Keratinocyte (primary cell): ENCODE data around the gene ALK. TPM values are rescaled to one million over a fixed set of nuclear protein-coding genes. Genes with fewer than 3 reads are reported as not detected.
"Not testable (repeated sequence)": the region's sequence is repeated elsewhere in the genome, so short reads cannot be mapped to it uniquely, and the experiment has no call there.

Experiments used
- DNase-seq: peaks from one replicate; pipeline ENCODE4 v3.0.0-alpha.2; 2011; ENCODE audit warnings: low read depth, missing footprints, low spot score
- FAIRE-seq: peaks from 2 replicates; lab custom pipeline; 2011; peaks lifted over from hg19 to GRCh38; lab: Jason Lieb, UNC
- H2AFZ ChIP-seq: 2 replicates; pipeline ENCODE4 v1.6.0; 2012; ENCODE audit warnings: low read length, control low read depth, inconsistent platforms; ENCODE audit not compliant: control insufficient read depth
- H3K27ac ChIP-seq: 2 replicates; pipeline ENCODE4 v1.5.1; 2011; ENCODE audit warnings: low read length; ENCODE audit not compliant: control insufficient read depth, insufficient read depth
- H3K27me3 ChIP-seq: 3 replicates; pipeline ENCODE4 v1.6.0; 2011; ENCODE audit warnings: low read length; ENCODE audit not compliant: control insufficient read depth, insufficient read depth; ENCODE audit errors: extremely low read depth
- H3K36me3 ChIP-seq, 2 experiments: 2 replicates in 1 of 2; 3 replicates in 1 of 2; pipeline ENCODE4 v1.5.1; 2011; ENCODE audit warnings: low read length in 2 of 2, mild to moderate bottlenecking in 1 of 2; ENCODE audit not compliant: control insufficient read depth in 2 of 2, insufficient read depth in 2 of 2; ENCODE audit errors: extremely low read depth in 1 of 2
- H3K4me1 ChIP-seq: 3 replicates; pipeline ENCODE4 v1.5.1; 2011; ENCODE audit warnings: low read length; ENCODE audit not compliant: control insufficient read depth, insufficient read depth; ENCODE audit errors: extremely low read depth
- H3K4me2 ChIP-seq: 3 replicates; pipeline ENCODE4 v1.6.0; 2011; ENCODE audit warnings: low read depth, low read length; ENCODE audit not compliant: control insufficient read depth, insufficient read depth; ENCODE audit errors: extremely low read depth
- H3K4me3 ChIP-seq, 3 experiments: fragments of 200-600 bp in 1 of 3; sonication (generic) in 1 of 3; 2 replicates in 2 of 3; 3 replicates in 1 of 3; pipeline ENCODE4 v1.5.1; 2011 to 2016; ENCODE audit warnings: low read length in 3 of 3, mild to moderate bottlenecking in 3 of 3, control low read depth in 2 of 3, inconsistent platforms in 1 of 3, low read depth in 1 of 3, mixed read lengths in 1 of 3, mixed run types in 1 of 3, moderate library complexity in 1 of 3; ENCODE audit not compliant: control insufficient read depth in 2 of 3, insufficient read depth in 2 of 3; ENCODE audit errors: extremely low read depth in 1 of 3
- H3K79me2 ChIP-seq: 2 replicates; pipeline ENCODE4 v1.6.0; 2012; ENCODE audit warnings: low read length; ENCODE audit not compliant: control insufficient read depth, insufficient read depth
- H3K9ac ChIP-seq: 3 replicates; pipeline ENCODE4 v1.6.0; 2011; ENCODE audit warnings: low read length; ENCODE audit not compliant: control insufficient read depth, insufficient read depth; ENCODE audit errors: extremely low read depth
- H3K9me1 ChIP-seq: 3 replicates; pipeline ENCODE4 v1.6.0; 2011; ENCODE audit warnings: low read length; ENCODE audit not compliant: control insufficient read depth, insufficient read depth; ENCODE audit errors: extremely low read depth
- H3K9me3 ChIP-seq: 2 replicates; pipeline ENCODE4 v1.5.1; 2012; ENCODE audit warnings: low read depth, low read length; ENCODE audit not compliant: control insufficient read depth
- H4K20me1 ChIP-seq: 3 replicates; pipeline ENCODE4 v1.6.0; 2011; ENCODE audit warnings: low read length; ENCODE audit not compliant: control insufficient read depth, insufficient read depth; ENCODE audit errors: extremely low read depth
- dilution Hi-C: fragments of 300-500 bp; cut with MboI; formaldehyde crosslinking; loops from one replicate; pipeline ENCODE4 v1.7.0; 2020; ENCODE audit warnings: low sequenced_read_pairs; ENCODE audit not compliant: extremely low pct_ligation_motif_present
- polyA plus RNA-seq, 5 experiments: library from polyadenylated mRNA; depleted of rRNA in 3 of 5; stranded (reverse) in 3 of 5; stranded (forward) in 1 of 5; unstranded in 1 of 5; fragments of >200 nt; gene quantifications; 1 replicate in 1 of 5; 2 replicates in 3 of 5; 3 replicates in 1 of 5; pipeline versions ENCODE4 v1.2.1 to v1.2.3, GENCODE V29; 2011 to 2012; ENCODE audit warnings: missing spikeins in 2 of 5, low read depth in 1 of 5, low replicate concordance in 1 of 5
- TF ChIP-seq, protein P1 (sequence below), 3 experiments: IDR thresholded peaks in 1 of 3; conservative IDR thresholded peaks in 1 of 3; optimal IDR thresholded peaks in 1 of 3; 2 replicates in 2 of 3; 3 replicates in 1 of 3; pipeline versions ENCODE3 to v1.5.1; 2011; ENCODE audit warnings: low read length in 3 of 3, mild to moderate bottlenecking in 3 of 3, moderate library complexity in 2 of 3, control low read depth in 1 of 3, inconsistent platforms in 1 of 3; ENCODE audit not compliant: insufficient read depth in 2 of 3; ENCODE audit errors: extremely low read depth in 1 of 3

The ALK gene
- polyA plus RNA-seq, 1 donor (not counting 4 experiments of a cell fraction or from before 2014, with no cell fraction given): not detected

DNA sequence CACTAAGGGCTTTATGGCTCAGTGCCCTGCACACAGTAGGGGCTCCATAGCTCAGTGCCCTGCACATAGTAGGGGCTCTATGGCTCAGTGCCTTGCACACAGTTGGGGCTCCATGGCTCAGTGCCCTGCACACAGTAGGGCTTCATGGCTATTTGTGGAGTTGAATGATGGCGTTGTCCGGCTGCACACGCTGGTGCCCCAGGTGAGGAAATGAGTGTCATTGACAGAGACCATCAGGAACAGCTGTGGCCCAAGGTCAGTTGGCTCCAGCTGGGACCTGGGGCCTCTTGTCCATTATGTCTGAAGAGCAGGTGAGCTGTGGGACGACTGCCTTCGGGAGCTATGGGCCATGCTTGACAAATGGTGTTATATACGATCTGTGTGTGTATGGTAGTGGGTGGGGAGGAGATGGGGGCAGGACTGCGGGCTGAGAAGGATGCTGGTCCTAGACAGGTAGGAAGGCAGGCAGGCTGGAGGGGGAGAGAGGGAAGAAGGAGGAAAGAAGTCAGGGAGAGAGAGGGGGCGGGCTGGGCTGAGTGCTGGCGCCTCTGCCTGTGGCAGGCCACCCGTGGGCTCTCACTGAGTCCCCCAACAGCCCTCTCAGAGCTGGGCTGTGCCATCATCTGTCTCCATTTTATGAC is 675.5 kb downstream of the ALK start:
- Histone ChIP-seq H3K4me3 (no peak overlapping the region), H2AFZ (no peak overlapping the region), H3K4me2 (no peak overlapping the region), H3K9me1 (peaks cover 2% of the 10 kb centered on the region), H3K27ac (no peak overlapping the region), H3K36me3 (no peaks in the 10 kb centered on the region), H3K9me3 (no peaks in the 10 kb centered on the region), H4K20me1 (no peaks in the 10 kb centered on the region), H3K9ac (no peak overlapping the region), H3K27me3 (peaks cover 8% of the 10 kb centered on the region), H3K4me1 (no peaks in the 10 kb centered on the region), H3K79me2 (no peaks in the 10 kb centered on the region)
- FAIRE-seq (no peak), DNase-seq (no peak)
- dilution Hi-C loops: no loop called here
- TF ChIP-seq, protein P1, sequence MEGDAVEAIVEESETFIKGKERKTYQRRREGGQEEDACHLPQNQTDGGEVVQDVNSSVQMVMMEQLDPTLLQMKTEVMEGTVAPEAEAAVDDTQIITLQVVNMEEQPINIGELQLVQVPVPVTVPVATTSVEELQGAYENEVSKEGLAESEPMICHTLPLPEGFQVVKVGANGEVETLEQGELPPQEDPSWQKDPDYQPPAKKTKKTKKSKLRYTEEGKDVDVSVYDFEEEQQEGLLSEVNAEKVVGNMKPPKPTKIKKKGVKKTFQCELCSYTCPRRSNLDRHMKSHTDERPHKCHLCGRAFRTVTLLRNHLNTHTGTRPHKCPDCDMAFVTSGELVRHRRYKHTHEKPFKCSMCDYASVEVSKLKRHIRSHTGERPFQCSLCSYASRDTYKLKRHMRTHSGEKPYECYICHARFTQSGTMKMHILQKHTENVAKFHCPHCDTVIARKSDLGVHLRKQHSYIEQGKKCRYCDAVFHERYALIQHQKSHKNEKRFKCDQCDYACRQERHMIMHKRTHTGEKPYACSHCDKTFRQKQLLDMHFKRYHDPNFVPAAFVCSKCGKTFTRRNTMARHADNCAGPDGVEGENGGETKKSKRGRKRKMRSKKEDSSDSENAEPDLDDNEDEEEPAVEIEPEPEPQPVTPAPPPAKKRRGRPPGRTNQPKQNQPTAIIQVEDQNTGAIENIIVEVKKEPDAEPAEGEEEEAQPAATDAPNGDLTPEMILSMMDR (optimal IDR thresholded peaks at IDR 0.05 in 1 of 3, IDR thresholded peaks at IDR 0.05 in 1 of 3, conservative IDR thresholded peaks at IDR 0.05 in 1 of 3; ENCODE audit: extremely low read depth in 1 of 3, insufficient read depth in 2 of 3, low read length in 3 of 3): no peak

DNA sequence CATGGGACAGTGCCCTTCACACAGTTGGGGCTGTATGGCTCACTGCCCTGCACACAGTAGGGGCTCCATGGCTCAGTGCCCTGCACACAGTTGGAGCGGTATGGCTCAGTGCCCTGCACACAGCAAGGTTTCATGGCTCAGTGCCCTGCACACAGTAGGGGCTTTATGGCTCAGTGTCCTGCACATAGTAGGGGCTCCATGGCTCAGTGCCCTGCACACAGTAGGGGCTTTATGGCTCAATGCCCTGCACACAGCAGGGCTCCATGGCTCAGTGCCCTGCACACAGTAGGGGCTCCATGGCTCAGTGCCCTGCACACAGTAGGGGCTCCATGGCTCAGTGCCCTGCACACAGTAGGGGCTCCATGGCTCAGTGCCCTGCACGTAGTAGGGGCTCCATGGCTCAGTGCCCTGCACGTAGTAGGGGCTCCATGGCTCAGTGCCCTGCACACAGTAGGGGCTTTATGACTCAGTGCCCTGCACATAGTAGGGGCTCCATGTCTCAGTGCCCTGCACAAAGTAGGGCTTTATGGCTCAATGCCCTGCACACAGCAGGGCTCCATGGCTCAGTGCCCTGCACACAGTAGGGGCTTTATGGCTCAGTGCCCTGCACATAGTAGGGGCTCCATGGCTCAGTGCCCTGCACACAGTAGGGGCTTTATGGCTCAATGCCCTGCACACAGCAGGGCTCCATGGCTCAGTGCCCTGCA is 676.2 kb downstream of the ALK start:
- FAIRE-seq, H3K9me3 ChIP-seq, H3K27me3 ChIP-seq, H3K4me2 ChIP-seq, H3K9ac ChIP-seq, H3K4me3 ChIP-seq, H3K9me1 ChIP-seq, H2AFZ ChIP-seq, DNase-seq, H3K79me2 ChIP-seq, H3K27ac ChIP-seq, H3K4me1 ChIP-seq, H4K20me1 ChIP-seq, dilution Hi-C loops, H3K36me3 ChIP-seq: not testable (repeated sequence)
